ENCODE data around the gene RASSF4.
"Not testable (repeated sequence)": the region's sequence is repeated elsewhere in the genome, so short reads cannot be mapped to it uniquely, and the experiment has no call there.

The RASSF4 gene

GRCh38 chr10:45008524-45009161 is 49.0 kb downstream of the RASSF4 start:
- no peak overlapping the region for H3K4me3 ChIP-seq (ENCODE audit: low read depth, low read length)
- peak; percentile 80 for DNase-seq (ENCODE audit: low read depth)
- in situ Hi-C loops (cut with HindIII; ENCODE audit: low sequenced_read_pairs): no loop called here
- peak; percentile 78 for TF ChIP-seq CTCF (IDR thresholded peaks at IDR 0.05; ENCODE audit: low read depth, low read length, missing control alignments)

DNA sequence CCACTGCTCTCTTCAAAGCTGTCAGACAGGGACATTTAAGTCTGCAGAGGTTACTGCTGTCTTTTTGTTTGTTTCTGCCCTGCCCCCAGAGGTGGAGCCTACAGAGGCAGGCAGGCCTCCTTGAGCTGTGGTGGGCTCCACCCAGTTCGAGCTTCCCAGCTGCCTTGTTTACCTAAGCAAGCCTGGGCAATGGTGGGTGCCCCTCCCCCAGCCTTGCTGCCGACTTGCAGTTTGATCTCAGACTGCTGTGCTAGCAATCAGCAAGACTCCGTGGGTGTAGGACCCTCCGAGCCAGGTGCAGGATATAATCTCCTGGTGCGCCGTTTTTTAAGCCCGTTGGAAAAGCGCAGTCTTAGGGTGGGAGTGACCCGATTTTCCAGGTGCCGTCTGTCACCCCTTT is 55.0 kb downstream of the RASSF4 start:
- in situ Hi-C loops (cut with HindIII; ENCODE audit: low sequenced_read_pairs); DNase-seq (ENCODE audit: low read depth); H3K4me3 ChIP-seq (ENCODE audit: low read depth, low read length): not testable (repeated sequence)

DNA sequence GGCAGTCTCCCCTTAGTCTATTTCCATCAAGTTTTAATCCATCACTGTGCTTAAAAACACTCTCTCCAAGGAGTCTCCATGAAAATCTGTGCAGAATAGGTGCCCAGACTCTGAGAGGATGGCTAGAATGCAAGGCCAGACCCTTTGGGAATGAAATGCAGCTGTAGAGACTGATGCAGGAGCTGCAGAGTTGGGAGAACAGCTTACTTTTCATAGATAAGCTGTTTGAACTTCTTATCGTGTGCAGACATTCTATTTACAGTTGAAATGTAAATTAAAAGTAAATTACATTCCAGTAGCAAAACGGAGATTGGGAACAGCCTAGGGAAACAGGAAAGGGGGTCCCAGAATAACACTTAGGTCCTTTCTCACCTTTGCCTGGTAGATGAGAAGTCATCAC is 56.0 kb downstream of the RASSF4 start:
- no peak for TF ChIP-seq CTCF (IDR thresholded peaks at IDR 0.05; ENCODE audit: low read depth, low read length, missing control alignments)
- no peak overlapping the region for H3K4me3 ChIP-seq (ENCODE audit: low read depth, low read length)
- in situ Hi-C loops (cut with HindIII; ENCODE audit: low sequenced_read_pairs): no loop called here
- DNase-seq (ENCODE audit: low read depth): no peak

- in situ Hi-C loops (cut with HindIII; ENCODE audit: low sequenced_read_pairs): no loop called here
- H3K4me3 ChIP-seq (ENCODE audit: low read depth, low read length): no peak overlapping the region
- no peak for DNase-seq (ENCODE audit: low read depth)
- no peak for TF ChIP-seq CTCF (IDR thresholded peaks at IDR 0.05; ENCODE audit: low read depth, low read length, missing control alignments)
Observed at GRCh38 chr10:45023426-45023825, 63.8 kb downstream of the RASSF4 start.

- DNase-seq (ENCODE audit: low read depth): no peak
- in situ Hi-C loops (cut with HindIII; ENCODE audit: low sequenced_read_pairs): no loop called here
- H3K4me3 ChIP-seq (ENCODE audit: low read depth, low read length): no peak overlapping the region
- no peak for TF ChIP-seq CTCF (IDR thresholded peaks at IDR 0.05; ENCODE audit: low read depth, low read length, missing control alignments)
Observed at GRCh38 chr10:45034301-45034700, 74.7 kb downstream of the RASSF4 start.

GRCh38 chr10:45035673-45036072 is 76.1 kb downstream of the RASSF4 start:
- in situ Hi-C loops (cut with HindIII; ENCODE audit: low sequenced_read_pairs): no loop called here
- no peak for TF ChIP-seq CTCF (IDR thresholded peaks at IDR 0.05; ENCODE audit: low read depth, low read length, missing control alignments)
- no peak overlapping the region for H3K4me3 ChIP-seq (ENCODE audit: low read depth, low read length)
- no peak for DNase-seq (ENCODE audit: low read depth)

DNA sequence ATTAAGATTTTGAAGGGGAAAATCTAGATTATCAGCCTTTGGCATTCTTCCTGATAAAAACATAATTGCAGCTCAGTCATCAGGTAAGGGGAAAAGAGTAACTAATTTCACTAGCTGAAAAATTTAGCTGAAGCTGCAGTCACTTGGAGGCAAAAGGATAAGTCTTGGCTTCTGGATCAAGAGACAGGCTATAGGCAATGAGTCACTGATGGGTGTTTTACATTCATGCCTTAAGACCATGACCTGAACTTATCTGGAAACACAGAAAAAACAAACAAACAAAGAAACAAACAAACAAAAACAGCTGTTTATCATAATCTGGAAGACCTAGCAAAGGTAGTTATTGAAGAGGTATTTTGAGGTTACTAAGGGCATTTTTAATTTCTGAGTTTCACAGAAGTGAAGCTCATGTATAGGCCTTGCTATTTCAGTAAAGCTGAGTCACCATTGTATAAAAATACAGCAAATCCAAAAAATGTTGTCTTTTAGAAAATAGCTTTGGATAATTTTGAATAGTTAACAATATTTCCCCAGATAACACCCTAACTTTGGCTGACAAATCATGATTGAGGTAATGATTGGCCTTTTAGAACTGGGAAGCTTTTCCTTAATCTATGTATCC is 81.4 kb downstream of the RASSF4 start:
- no peak overlapping the region for H3K4me3 ChIP-seq (ENCODE audit: low read depth, low read length)
- no peak for DNase-seq (ENCODE audit: low read depth)
- in situ Hi-C loops (cut with HindIII; ENCODE audit: low sequenced_read_pairs): no loop called here
- TF ChIP-seq CTCF (IDR thresholded peaks at IDR 0.05; ENCODE audit: low read depth, low read length, missing control alignments): no peak
